SJSA1 (cell line): ENCODE data around the gene DIP2A. TPM values are rescaled to one million over a fixed set of nuclear protein-coding genes. Genes with fewer than 3 reads are reported as not detected.
"Not testable (repeated sequence)": the region's sequence is repeated elsewhere in the genome, so short reads cannot be mapped to it uniquely, and the experiment has no call there.

Experiments used
- DNase-seq, 2 experiments: peaks; one replicate each; pipeline ENCODE4 v3.0.0-alpha.2; 2015 to 2020; ENCODE audit warnings: low spot score in 2 of 2, low read depth in 1 of 2
- H3K27ac ChIP-seq: fragments of 250-450 bp; sonication (Bioruptor Pico); 2 replicates; pipeline ENCODE4 v1.5.1; 2020; ENCODE audit warnings: mild to moderate bottlenecking, moderate library complexity
- H3K27me3 ChIP-seq: fragments of 250-450 bp; sonication (Bioruptor Pico); replicated peaks from 2 replicates; pipeline ENCODE4 v1.5.1; 2020; ENCODE audit warnings: mild to moderate bottlenecking, moderate library complexity
- H3K36me3 ChIP-seq: fragments of 250-450 bp; sonication (Bioruptor Pico); 2 replicates; pipeline ENCODE4 v1.5.1; 2020; ENCODE audit warnings: mild to moderate bottlenecking
- H3K4me1 ChIP-seq: fragments of 250-450 bp; sonication (Bioruptor Pico); replicated peaks from 2 replicates; pipeline ENCODE4 v1.6.1; 2021; ENCODE audit warnings: mild to moderate bottlenecking
- H3K4me3 ChIP-seq: fragments of 250-450 bp; sonication (Bioruptor Pico); 2 replicates; pipeline ENCODE4 v1.5.1; 2020; ENCODE audit warnings: mild to moderate bottlenecking
- H3K9me3 ChIP-seq: fragments of 250-450 bp; sonication (Bioruptor Pico); replicated peaks from 2 replicates; pipeline ENCODE4 v1.5.1; 2020; ENCODE audit warnings: mild to moderate bottlenecking
- total RNA-seq: library from RNA; depleted of rRNA; stranded (reverse); fragments of >200 nt; shearing (Covaris generic); gene quantifications from 2 replicates; pipeline ENCODE4 v1.2.3, GENCODE V29; 2014

The DIP2A gene
- total RNA-seq, 1 experiment from 2014 or later, result 19.2 TPM

DNA sequence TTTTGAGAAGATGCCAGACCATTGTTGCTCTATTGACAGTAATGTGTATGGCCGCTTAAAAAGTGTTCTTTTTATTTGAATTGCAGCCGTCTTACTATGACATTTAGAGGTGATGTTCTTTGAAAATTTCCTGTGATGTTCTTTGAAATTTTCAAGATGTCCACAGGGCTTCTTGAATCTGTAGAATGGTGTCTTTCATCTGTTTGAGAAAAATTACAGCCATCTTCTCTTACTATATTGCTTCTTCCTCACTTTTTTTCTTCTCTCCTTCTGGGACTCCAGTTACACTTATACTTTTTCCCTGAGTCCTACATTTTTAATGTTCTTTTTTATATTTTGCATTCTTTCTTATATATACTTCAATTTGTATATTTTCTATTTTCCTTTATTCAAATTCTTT lies 57.4 kb downstream of the DIP2A start:
- Histone ChIP-seq H3K4me3 (no peak overlapping the region), H3K27me3 (no peaks in the 10 kb centered on the region), H3K9me3 (no peaks in the 10 kb centered on the region), H3K27ac (no peak overlapping the region), H3K4me1 (no peaks in the 10 kb centered on the region), H3K36me3 (peaks cover 47% of the 10 kb centered on the region)
- no peak for DNase-seq

GRCh38 chr21:46517361-46517760 lies 58.7 kb downstream of the DIP2A start:
- no peak for DNase-seq
- Histone ChIP-seq H3K9me3 (no peaks in the 10 kb centered on the region), H3K36me3 (peaks cover 40% of the 10 kb centered on the region), H3K4me1 (no peaks in the 10 kb centered on the region), H3K4me3 (no peak overlapping the region), H3K27me3 (no peaks in the 10 kb centered on the region), H3K27ac (no peak overlapping the region)

DNA sequence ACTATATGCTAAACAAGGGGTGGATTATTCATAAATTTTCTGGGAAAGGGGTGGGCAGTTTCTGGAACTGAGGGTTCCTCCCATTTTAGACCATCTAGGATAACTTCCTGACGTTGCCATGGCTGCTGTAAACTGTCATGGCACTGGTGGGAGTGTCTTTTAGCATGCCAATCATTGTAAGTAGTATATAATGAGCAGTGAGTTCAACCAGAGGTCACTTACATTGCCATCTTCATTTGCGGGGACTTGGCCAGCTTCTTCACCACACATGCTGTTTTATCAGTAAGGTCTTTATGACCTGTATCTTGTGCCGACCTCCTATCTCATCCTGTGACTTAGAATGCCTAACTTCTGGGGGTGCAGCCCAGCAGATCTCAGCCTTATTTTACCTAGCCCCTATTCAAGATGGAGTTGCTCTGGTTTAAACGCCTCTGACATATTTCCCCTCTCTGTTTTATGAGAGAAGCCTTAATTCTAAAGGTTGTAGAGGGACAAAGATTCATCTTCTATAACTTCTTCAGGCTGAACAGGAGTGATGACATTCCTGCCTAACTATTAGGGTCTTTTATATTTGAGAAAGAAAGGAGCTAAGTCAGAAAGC lies 60.4 kb downstream of the DIP2A start:
- peaks cover 36% of the 10 kb centered on the region for H3K36me3 ChIP-seq
- DNase-seq, result no peak
- no peak overlapping the region for H3K27ac ChIP-seq
- H3K27me3 ChIP-seq, result no peaks in the 10 kb centered on the region
- H3K9me3 ChIP-seq, result no peaks in the 10 kb centered on the region
- H3K4me1 ChIP-seq, result no peaks in the 10 kb centered on the region
- H3K4me3 ChIP-seq, result no peak overlapping the region

- peaks cover 31% of the 10 kb centered on the region for H3K36me3 ChIP-seq
- H3K9me3 ChIP-seq, DNase-seq, H3K4me3 ChIP-seq, H3K27me3 ChIP-seq, H3K27ac ChIP-seq, H3K4me1 ChIP-seq: not testable (repeated sequence)
Observed at GRCh38 chr21:46527393-46527792, 68.7 kb downstream of the DIP2A start.

DNA sequence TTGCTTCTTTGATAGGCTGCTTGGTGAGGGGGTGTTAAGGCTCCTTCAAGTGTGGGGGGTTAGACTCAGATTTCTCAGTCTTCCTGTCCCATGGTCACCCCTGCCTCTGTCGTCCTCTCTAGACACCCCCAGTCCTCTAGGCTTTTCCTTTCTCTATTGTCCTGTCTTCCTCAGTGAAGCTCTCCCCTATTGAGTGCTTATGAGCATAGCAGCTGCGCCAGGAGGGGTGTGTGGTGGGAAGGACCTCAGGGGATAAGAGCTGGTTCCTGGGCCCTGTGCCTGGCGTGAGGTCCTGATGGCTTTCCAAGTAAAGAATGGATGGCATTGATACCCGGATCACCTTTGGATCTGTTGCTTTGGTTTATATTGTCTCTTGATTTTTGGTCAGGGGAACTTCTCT lies 69.1 kb downstream of the DIP2A start:
- Histone ChIP-seq H3K27me3 (no peaks in the 10 kb centered on the region), H3K4me1 (no peaks in the 10 kb centered on the region; the same call in 1 of the 2 replicates), H3K27ac (no peak overlapping the region), H3K9me3 (no peaks in the 10 kb centered on the region), H3K4me3 (no peak overlapping the region), H3K36me3 (peaks cover 31% of the 10 kb centered on the region)
- DNase-seq, result no peak

DNA sequence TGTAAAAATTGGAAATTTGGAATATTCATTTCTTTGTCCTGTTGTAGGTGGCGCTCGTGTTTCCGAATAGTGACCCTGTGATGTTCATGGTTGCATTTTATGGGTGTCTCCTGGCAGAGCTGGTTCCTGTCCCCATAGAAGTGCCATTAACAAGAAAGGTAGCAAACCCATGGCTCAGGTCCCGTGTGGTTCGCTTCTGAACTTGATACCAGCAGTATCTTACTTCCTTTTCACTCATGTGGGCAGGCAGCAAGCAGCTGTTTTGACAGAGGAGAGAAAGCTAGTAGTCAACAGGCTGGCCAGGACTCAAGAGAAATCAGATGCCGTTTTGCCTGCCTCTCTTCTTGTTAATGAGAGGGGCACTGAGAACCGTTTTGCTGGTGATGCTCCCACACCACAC lies 73.4 kb downstream of the DIP2A start:
- H3K27ac ChIP-seq, result no peak overlapping the region
- peaks cover 57% of the 10 kb centered on the region for H3K36me3 ChIP-seq
- H3K9me3 ChIP-seq, result no peaks in the 10 kb centered on the region
- no peak for DNase-seq
- no peak overlapping the region for H3K4me3 ChIP-seq
- H3K27me3 ChIP-seq, result no peaks in the 10 kb centered on the region
- no peaks in the 10 kb centered on the region; the same call in 1 of the 2 replicates for H3K4me1 ChIP-seq

- Histone ChIP-seq H3K36me3 (peaks cover 77% of the 10 kb centered on the region), H3K27ac (no peak overlapping the region), H3K4me3 (no peak overlapping the region), H3K27me3 (no peaks in the 10 kb centered on the region), H3K4me1 (no peaks in the 10 kb centered on the region), H3K9me3 (no peaks in the 10 kb centered on the region)
- no peak for DNase-seq
Observed at GRCh38 chr21:46537026-46537425, 78.3 kb downstream of the DIP2A start.

GRCh38 chr21:46538262-46538661 lies 79.6 kb downstream of the DIP2A start:
- no peak overlapping the region for H3K4me3 ChIP-seq

GRCh38 chr21:46538851-46539666 lies 80.4 kb downstream of the DIP2A start:
- no peak for DNase-seq
- no peaks in the 10 kb centered on the region for H3K27me3 ChIP-seq
- no peak overlapping the region for H3K4me3 ChIP-seq
- H3K36me3 ChIP-seq, result peaks cover 90% of the 10 kb centered on the region
- no peaks in the 10 kb centered on the region for H3K4me1 ChIP-seq
- H3K9me3 ChIP-seq, result no peaks in the 10 kb centered on the region
- no peak overlapping the region for H3K27ac ChIP-seq

More at GRCh38 chr21:46538262-46538661, 79.6 kb downstream of the DIP2A start:
- no peaks in the 10 kb centered on the region for H3K27me3 ChIP-seq
- DNase-seq, result peak in 1 of 2 experiments; percentile 28
- H3K9me3 ChIP-seq, result no peaks in the 10 kb centered on the region
- peaks cover 85% of the 10 kb centered on the region for H3K36me3 ChIP-seq
- H3K4me1 ChIP-seq, result no peaks in the 10 kb centered on the region
- no peak overlapping the region for H3K27ac ChIP-seq

DNA sequence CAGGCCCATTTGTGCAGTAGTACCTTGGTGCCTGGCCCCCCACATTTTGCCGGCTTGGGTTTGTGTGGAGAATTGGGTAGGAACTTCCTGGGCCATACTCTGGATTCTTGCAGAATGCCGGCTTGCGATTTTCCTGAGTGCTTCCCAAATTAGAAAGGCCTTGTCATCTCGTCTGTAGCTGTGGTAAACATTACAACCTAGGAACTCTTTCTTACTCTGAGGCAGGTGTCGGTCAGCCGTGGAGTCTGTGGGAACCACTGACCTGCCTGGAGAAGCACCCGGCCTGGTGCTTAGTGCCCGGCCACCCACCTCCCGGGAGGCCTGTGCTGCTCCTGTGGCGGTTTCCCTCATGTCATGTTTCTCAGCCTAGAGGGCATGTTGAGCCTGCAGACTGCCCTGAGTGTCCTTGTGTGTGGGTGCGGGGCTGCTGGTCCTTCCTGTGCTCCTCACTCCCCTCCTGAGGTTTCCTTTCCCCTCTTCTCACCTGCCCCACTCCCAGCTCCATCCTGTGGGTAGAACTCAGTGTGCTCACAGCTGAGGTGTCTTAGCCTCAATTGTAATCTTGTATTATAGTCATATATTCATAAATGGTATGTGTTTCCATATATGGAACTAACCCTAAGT lies 81.5 kb downstream of the DIP2A start:
- peaks cover 82% of the 10 kb centered on the region for H3K36me3 ChIP-seq
- no peak overlapping the region for H3K27ac ChIP-seq
- no peaks in the 10 kb centered on the region for H3K4me1 ChIP-seq
- H3K9me3 ChIP-seq, result no peaks in the 10 kb centered on the region
- H3K27me3 ChIP-seq, result no peaks in the 10 kb centered on the region
- DNase-seq, result no peak
- H3K4me3 ChIP-seq, result no peak overlapping the region

- no peak overlapping the region for H3K27ac ChIP-seq
- no peak overlapping the region for H3K4me3 ChIP-seq
- H3K4me1 ChIP-seq, result no peaks in the 10 kb centered on the region
- DNase-seq, result peak in 1 of 2 experiments; percentile 35
- H3K36me3 ChIP-seq, result peaks cover 80% of the 10 kb centered on the region
- H3K27me3 ChIP-seq, result no peaks in the 10 kb centered on the region
- H3K9me3 ChIP-seq, result no peaks in the 10 kb centered on the region
Observed at GRCh38 chr21:46542588-46543124, 84.0 kb downstream of the DIP2A start.

- Histone ChIP-seq H3K4me3 (no peak overlapping the region), H3K27me3 (no peaks in the 10 kb centered on the region), H3K9me3 (no peaks in the 10 kb centered on the region), H3K4me1 (no peaks in the 10 kb centered on the region), H3K27ac (no peak overlapping the region), H3K36me3 (peaks cover 80% of the 10 kb centered on the region)
- no peak for DNase-seq
Observed at GRCh38 chr21:46543306-46543705, 84.6 kb downstream of the DIP2A start.

GRCh38 chr21:46544003-46544402 lies 85.3 kb downstream of the DIP2A start:
- H3K27me3 ChIP-seq, result no peaks in the 10 kb centered on the region
- no peak overlapping the region for H3K4me3 ChIP-seq
- H3K4me1 ChIP-seq, result no peaks in the 10 kb centered on the region
- no peaks in the 10 kb centered on the region for H3K9me3 ChIP-seq
- H3K27ac ChIP-seq, result no peak overlapping the region
- peaks cover 80% of the 10 kb centered on the region for H3K36me3 ChIP-seq
- no peak for DNase-seq

DNA sequence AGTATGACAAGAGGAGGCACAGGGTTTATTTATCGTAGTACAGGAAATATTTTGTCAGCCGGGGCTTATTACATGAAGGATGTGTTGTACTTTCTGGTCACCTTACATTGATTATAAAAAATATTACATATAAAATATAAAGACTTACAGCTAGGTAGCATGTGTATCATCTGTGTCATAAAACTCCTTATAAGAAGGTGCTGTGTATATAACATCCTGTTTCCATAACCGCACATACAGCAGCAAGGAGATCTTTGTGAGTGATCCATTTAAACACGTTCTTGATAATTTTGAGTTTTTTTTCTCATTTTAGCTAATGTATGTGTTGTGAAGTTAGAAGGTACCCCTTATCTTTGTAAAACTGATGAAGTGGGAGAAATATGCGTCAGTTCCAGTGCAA lies 86.1 kb downstream of the DIP2A start:
- H3K4me3 ChIP-seq, result no peak overlapping the region
- no peaks in the 10 kb centered on the region for H3K27me3 ChIP-seq
- no peak for DNase-seq
- no peak overlapping the region for H3K27ac ChIP-seq
- H3K9me3 ChIP-seq, result no peaks in the 10 kb centered on the region
- no peaks in the 10 kb centered on the region for H3K4me1 ChIP-seq
- peaks cover 78% of the 10 kb centered on the region for H3K36me3 ChIP-seq
